Central memory CD4-positive, alpha-beta T cell (primary cell): ENCODE measurements around the gene ABCG1.
A peak's percentile ranks its signal among the peaks of the same experiment; 100 is the strongest.

Source experiments
- DNase-seq: peaks from one replicate; pipeline ENCODE4 v3.0.0; 2022

Gene ABCG1

DNA sequence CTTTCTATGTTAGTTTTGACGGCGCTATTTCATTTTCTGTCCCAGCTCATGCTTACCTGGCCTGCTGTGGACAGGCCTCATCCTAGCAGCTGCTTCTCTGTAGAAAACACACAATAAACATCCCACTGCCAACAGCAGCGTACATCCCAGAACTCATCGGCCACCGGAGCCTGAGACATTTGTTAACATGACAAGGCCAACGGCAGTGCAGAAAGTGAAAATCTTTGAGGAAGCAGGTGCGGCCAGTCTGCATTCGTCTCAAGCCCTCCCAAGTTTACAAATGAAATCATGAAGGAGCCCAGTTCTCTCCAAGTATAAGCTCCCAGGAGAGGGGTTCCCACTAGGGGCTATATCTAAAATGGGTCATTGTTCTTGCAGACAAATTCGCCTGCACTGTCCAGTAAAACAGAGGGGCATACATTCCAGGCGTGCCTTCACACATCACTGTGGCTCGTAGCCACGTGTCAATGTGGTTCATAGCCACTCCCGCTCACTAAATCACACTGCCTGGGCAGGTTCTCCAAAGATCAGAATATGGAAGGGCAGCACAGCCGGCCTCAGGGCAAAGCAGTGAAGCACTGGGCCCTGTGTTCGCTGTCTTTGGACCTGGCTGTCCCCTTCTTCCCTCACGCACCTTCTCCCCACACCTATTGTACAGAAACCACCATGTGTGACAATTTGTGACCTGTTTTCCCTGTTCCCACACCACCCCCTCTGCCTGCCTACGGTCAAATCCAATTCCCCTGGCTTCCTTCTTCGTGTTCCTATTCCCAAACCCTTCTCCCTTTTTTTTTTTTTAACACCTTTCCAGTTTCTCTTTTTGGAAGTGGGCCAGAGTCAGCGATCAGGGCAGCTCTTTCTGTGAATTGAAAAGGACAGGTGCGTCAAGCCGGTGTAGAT is 27.0 kb upstream of the ABCG1 start:
- DNase-seq, result no peak

DNA sequence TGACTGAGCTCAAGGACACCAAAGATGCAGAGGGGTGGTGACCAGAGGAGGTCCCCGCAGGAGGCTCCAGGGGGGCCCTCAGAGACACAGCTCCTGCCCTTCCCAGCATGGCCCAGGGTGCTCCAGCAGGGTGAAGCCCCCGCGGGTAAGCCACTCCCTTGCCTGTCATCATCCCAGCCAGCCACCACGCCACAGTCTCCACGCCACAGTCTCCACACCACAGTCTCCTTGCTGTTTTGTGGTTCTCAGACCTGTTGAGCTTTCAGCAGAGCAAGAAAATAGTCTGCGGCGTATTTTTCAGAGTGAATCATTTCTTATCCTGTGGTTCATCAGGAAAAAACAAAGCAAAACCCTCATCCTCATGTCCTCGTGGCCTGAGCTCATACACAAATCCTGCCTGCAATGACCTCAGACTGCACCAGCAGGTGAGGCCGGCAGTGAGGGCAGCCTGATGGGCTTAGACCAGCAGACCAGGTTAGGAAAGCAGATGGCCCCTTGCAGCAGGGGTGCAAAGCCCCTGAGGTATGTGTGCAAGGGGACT is 25.7 kb upstream of the ABCG1 start:
- DNase-seq, result peak; percentile 70

DNA sequence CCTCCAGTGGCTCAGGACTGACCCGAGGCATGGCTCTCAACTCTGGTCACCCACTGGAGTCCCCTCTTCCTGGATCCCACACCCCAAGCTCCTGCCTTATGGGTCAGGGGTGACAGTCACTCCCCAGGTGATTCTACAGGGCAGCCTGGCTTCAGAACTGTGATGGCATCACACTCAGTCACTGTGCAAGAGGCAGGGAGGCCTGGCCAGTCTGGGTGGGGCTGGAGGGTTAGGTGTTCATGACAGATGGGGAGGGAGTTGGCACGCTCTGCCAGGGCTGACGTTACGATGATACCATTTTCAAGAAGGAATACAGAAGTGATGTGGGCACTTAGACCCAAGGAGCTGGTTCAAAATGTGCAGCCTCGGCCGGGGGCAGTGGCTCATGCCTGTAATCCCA is 25.2 kb upstream of the ABCG1 start:
- DNase-seq, result no peak

DNA sequence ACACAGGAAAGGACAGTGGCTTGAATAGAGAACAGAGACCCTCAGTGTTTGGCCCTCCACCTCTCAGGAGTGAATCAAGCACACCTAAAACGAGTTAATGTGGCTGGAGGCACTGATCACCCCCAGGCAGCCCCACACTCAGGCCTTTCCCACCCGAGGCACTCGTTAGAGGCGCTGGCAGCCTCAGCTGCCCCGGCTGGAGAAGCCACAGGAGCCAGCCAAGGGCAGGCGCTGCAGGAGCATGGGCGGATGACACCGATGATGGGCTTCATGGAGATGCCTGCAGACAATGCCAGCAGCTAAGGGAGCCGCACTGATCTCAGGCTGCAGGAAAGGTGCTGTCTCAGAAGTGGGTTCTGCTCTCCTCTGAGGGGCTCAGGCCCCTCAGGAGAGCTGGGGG is 24.1 kb upstream of the ABCG1 start:
- DNase-seq, result no peak

DNA sequence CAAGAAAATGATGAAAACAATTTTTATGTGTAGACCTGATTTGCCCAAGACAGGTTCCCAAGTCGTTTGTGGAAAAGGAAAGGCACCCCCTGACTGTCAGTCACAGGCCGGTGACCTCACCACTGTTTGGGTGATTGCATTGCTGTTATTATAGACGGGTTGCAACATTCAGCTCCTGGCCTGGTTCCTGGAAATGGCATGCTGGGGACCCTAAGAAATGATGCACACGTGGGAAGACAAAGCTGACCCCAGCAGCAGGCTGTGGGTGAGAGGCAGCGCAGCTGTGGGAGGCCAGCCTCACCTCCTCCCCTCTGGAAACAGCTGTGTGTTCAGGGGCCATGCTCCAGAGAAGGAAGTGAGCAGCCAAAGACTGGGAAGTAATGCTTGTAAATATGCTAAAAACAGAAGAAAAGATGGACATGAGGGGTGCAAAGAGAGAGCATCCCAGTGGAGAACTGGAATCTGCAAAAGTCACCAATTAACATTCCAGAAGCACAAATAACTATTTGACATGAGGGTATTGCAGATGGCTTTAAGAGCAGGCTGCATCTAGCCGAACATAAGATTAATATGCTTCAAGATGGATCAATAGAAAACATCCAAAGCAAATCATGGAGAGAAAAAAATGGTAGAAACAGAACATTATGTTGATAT is 23.4 kb upstream of the ABCG1 start:
- DNase-seq, result no peak

DNA sequence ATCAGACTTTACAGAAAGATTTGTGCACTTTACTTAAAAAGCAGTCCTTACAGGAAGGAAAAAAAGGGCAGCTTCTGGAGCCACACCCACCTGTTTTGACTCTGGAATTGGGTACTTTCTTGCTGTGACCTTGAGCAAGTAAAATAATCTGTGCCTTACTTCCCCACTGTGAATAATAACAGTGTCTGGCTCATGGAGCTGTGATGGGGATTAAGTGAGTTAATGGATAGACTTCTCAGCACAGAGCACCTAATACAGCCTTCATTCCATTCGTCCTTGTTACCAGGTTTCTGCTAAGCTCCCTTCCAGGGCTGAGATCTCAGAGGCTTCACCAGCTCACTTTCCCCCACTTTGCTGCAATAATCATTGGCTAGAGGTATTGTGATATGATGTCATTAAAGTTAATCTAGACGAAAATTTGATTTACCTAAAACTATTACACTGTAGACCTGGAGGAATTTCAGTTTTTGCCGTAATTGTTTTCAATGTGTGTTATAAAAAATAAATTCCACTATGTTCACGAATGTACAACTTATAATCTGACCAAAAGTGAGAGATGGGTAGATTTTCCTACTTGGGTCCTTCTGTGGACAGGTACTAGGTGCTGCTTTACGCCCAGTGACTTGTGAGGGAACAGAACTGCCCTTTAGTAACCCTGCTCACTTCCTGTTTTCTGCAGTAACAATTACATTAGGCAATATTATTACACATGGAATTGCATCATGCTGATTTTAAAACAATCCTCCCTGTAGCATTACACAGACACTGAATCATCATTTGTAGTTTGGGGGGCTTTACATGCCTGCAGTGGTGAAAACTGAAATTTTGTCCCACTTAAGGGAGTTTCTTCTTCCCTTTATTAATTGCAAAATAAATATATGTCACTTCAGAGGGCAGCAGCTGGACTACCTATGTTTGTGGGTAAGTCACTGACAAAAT is 19.7 kb upstream of the ABCG1 start:
- peak; percentile 35 for DNase-seq

GRCh38 chr21:42199868-42200463 is 19.0 kb upstream of the ABCG1 start:
- DNase-seq, result no peak

DNA sequence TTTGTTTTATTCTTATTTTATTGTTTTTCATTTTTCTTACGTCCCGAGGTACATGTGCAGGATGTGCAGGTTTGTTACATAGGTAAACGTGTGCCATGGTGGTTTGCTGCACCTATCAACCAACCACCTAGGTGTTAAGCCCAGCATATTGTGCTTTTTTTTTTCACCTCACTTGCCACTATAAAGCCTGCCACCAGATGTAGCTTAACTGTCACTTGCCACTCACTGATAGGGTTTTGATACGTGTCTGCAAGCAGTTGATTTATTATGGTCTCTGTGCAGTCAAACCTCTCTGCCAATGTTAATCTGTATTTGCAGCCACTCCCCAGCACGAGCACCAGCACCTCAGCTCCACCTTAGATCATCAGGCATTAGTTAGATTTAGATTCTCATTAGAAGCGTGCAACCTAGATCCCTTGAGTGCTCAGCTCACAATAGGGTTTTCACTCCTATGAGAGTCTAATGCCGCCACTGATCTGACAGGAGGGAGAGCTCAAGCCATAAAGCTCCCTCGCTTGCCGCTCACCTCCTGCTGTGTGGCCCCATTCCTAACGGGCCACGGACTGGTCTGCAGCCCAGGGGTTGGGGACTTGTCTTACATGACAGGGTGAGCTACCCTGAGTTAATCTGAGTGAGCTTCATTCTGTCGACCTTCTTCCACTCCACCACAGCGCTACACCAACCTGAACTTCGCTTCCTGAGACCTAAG is 17.9 kb upstream of the ABCG1 start:
- DNase-seq, result peak; percentile 10

DNA sequence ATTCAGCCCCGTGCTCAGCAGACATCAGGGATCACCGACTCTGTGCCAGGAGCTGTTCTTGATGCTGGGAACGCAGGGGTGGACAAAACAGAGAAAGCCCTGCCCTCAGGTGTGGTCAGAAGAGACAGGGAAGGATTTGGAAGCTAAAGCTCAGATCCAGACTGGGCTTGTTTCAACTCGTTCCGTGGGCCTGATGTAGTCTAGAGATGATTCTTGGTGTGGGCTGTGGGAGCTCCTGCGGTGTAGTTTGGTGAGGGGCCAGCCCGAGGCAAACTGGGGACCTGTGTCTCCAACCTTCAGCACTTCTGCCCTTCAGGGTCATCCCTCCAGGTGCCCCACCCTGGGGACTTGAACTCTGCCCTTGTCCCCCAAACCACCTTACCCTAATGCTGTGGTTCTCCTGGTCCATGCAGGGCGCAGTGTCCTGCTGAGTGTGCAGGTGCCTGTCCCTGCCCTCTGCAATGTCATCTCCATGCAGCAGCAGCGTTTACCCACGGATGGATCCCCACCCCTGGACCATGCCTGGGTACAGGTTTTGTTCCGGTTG is 17.3 kb upstream of the ABCG1 start:
- DNase-seq, result no peak

DNA sequence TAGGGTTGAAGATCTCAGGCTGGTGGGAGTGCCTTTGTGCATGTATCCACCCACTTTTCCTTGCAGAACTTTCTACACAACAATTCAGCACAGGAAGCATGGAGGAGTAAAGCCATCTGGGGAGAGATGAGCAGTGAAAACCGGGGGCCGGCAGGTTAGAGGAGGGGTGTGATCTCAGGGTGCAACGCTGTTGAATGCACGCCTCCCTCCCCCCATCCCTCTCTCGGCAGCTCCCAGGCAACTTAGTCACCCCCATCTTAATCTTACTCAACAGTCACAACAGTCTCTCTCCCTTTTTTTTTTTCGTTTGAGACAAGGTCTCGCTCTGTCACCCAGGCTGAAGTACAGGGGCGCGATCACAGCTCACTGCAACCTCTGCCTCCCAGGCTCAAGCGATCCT is 16.6 kb upstream of the ABCG1 start:
- no peak for DNase-seq

GRCh38 chr21:42203321-42203720 is 15.6 kb upstream of the ABCG1 start:
- DNase-seq, result no peak

DNA sequence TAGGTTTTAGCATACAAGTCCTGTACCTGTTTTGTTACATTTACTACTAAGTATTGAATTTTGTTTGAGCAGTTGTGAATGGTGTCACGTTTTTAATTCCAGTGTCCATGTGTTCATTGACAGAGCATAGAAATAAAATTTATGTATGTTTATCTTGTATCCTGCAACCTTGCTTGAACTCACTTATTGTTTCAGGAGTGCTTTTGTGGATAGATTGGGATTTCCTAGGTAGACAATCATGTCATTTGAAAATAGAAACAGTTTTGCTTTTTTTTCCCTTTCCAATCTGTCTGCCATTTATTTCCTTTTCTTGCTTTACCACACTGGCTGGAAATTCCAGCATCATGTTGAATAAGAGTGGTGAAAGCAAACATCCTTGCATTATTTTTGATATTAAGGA is 15.0 kb upstream of the ABCG1 start:
- no peak for DNase-seq

- no peak for DNase-seq
Measured at GRCh38 chr21:42207426-42207825, 11.5 kb upstream of the ABCG1 start.

DNA sequence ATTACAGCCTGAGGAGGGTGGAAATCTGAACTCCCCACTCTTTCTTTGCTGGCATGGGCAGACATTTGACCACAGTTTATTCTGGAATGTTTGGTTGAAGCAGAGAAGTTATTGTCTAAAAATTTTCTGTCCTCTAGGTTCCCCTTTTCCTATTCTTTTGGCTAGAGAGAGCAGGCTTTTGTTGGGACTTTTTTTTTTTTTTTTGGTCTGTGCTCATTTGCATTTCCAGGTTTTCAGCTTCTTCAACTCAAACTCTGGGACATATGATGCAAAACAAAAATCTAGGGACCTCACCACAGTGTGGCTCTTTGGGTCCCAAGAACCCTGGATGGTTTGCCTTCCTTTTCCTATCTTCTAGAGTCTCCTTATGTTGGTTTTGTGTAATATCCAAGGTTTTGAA is 10.9 kb upstream of the ABCG1 start:
- no peak for DNase-seq

DNA sequence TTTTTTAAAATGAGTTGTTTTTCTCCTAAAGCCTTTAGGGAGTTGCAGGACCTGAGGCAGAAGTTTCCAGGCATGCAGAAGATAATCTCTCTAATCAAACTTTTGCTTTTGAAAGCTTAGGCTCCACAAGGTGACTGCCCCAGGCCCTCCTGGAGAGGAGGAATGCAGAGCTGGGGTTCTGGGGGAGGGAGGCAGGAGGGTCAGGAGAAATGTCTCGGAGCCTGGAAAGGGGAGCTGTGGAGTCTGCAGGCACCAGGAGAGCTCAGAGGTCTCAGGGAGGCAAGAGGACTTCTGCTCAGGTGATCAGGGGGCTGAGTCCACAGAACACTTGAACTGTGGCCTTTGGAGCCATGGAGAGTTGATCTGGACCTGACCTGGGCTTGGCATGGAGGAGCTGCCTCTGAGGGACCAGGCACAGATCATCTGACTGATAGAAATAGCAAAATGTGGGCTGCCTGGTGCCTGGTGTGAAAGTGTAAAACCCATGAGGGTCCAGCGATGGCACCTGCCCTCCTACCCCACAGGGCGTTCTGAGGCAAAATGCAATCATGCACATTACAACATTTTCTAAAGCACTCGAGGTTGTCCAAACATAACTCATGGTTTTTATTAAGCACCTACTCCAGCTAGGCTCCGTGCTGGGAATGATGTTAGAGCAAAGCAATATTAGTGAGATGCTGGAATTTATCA is 10.0 kb upstream of the ABCG1 start:
- DNase-seq, result no peak

- no peak for DNase-seq
Measured at GRCh38 chr21:42209801-42210479, 9.0 kb upstream of the ABCG1 start.

DNA sequence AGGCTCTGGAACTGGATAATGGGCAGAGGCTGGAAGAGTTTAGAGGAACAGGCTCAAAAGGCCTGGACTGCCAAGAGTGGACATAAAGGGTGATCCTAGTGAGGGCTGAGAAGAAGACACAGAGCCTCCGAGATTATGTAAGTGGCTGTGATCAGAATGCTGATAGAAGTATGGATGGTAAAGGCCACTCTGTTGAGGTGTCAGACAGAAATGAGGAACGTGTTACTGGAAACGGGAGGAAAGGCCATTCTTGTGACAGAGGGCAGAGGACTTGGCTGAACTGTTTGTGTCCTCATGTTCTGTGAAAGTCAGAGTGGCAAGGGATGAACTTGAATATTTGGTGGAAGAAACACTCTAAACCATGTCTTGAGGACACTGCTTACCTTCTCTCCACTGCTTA is 6.7 kb upstream of the ABCG1 start:
- DNase-seq, result no peak

DNA sequence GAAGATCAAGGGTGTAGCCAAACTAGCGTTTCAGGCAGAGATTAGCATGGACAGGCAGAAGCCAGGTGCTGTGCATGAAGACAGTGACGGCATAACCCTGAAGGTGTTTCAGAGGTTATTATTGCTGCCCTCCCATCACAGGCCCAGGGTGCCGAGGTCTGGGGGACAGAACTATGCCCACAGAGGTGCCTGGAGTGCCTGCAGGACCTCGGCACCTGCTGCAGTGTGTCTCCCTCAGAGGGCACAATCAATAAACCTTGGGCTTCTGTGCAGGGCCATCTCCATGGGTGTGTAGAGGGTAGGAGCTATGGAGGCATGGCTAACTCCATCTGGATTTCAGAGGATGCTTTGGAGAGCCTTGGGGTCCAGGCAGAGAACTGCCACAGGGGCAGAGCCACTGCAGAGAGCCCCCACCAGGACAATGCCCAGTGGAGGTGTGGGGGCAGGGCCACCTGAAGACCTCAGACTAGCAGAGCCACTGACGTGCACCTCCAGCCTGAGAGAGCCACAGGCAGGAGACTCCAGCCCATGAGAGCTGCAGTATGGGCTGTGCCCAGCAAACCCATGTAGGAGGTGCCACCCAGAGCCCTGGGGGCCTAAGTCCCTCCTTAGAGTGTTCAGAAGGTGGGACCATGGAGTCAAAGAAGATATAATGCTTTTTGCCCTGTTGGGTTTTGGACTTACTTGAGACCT is 5.7 kb upstream of the ABCG1 start:
- no peak for DNase-seq

- no peak for DNase-seq
Measured at GRCh38 chr21:42214081-42214750, 4.7 kb upstream of the ABCG1 start.
